NCI-H1694 (cell line): ENCODE measurements around the gene GRID1.

Experiments
- DNase-seq: peaks from one replicate; lab custom pipeline; 2025; lab: John Stamatoyannopoulos, UW

Gene GRID1

DNA sequence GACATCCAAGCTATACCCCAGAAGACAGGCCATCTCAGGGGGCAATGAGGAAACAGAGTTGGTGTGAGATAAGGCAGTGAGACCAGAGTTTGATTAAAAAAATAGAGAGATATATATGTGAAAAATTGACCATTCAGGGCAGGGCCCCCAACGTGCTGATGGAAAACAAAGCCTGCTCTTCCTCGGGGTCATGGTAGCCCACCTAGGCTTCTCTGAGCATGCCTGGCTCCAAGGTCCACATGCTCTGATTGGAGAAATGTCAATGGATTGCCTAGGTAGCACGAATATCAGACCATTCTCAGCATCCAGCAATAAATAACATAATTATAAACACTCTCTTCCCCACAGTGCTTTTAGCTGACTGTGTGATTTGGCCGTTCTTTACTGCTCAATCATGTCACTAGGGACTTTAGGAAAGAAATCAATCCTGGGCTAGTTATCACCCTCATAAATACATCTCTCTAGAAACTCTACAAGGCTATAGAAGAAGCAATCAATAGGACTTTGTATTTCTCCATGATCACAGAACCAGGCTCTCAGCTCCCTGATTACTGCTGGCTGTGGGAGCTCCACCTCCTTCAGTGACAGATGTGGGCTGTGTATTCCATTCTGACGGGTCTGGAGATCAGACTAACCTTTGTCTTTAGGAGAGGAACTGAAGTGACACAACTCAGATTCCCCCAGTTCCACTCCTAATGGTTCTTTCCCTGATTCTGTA is 766.4 kb downstream of the GRID1 start:
- DNase-seq: no peak

DNA sequence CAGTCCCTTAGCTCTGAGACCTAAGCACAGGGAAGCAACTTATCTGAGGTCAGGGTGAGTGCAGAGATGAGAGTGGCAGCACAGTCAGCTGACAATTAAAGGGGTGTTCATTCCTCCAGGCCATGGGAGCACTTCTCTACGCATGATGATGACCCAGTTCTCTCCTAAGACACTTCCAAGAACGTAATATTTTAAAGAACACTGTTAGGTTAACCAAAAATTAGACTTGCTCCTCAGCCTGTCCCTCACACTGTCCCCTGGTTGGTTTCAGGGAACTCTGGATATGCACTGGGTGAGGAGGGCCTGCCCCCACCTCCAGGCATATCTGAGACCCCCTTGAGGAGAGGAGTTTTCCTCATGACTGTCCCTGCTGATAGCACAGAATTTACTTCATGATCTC is 767.5 kb downstream of the GRID1 start:
- DNase-seq: no peak

DNA sequence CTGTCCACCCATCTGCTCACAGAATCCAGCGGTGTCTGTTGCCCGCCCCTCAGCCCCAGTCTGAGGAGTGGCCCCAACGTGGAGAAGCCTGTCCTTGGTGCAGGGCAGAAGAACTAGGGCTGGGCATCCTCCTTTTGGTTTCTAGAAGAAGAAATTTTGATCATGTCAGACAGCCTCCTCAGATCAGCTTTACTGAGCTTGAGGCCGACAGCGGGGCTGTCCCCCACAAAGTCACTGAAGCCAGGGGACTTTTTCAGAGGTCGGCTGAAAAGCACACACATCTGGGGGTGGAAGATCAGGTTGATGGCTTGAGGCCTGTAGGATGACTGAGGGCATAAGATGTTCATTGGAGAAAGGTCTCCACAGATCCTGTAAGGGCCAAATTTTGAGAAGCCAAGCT is 767.9 kb downstream of the GRID1 start:
- no peak for DNase-seq

DNA sequence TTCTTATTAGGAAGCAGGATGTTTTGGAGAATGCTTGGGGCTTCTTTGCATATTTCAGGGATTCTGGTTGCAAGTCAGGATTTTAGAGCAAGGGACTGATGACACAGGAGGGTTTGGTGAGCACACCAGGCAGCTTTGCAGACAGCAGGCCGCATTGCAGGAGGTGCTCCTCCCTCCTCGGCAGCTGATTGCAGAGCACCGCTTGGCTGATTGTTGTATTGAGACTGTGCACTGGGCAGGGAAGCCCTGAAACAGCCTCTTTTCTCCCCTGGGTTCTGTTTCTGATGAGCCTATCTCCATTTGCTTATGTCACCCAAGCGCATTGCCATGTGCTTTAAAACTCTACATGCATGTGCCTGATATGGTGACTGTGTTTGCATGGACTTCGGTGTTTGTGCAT is 769.6 kb downstream of the GRID1 start:
- DNase-seq: no peak

- DNase-seq: no peak
Observed at GRCh38 chr10:85596389-85596788, 770.2 kb downstream of the GRID1 start.

GRCh38 chr10:85594239-85594638 is 772.4 kb downstream of the GRID1 start:
- no peak for DNase-seq

DNA sequence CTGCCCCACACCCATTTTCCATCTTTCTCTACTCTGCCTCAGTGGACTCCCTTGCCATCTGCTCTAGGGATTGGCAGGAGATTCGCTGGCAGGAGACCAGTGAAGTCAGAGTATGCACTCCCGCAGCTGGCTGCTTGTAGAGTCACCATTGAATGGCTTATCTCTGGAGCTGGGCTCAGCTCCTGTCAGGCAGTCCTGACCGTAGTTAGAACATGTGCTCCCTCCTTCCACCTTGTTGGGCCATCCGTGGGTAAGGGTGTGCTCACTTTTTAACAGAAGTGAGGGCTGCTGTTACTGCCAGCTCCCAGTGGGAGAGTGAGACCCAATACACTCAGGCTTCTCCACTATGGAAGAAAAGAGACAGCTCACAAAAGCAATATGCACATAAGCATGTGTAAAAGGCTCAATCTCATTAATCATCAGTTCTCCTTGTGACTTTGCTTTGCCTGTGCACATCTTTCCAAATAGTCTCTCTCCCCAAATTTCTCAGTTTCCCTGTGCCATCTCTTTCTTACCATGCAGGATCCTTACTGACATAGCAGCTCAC is 773.3 kb downstream of the GRID1 start:
- peak; percentile 8 for DNase-seq

DNA sequence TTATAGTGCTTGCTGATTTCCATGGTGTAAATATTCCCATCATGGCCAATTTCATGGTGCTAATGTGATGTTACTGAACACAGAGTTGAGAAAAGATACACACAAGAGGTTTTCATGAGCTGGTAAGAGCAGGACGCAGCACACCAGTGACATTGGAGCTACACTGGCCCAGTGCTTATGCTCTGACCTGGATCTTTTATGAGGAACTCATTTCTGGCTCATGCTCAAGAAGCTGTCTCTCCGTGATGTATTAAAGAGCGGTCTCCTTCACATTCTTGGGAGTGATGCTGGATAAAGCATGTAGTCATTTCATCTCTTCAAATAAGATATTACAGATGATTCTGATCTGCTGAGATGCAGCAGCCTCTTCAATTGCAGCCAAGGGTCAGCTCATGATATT is 785.2 kb downstream of the GRID1 start:
- no peak for DNase-seq

DNA sequence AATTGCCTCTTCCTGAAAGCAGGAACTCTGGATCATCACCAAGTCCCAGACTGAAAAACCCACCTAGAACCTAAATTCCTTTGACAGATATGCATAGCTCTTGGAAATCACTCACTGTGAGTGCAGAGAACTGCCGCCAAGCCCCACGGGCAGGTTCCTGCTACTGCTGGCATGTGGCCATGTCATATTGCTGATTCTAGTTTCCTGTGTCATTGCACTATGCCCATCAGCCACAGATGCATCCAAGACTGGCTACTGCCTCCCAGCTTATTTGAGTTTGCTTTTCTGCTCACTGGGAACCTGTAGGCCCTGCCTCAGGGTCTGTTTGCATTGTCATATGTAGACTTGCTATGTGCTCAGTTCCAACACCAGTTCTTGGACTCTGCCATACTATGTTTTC is 786.0 kb downstream of the GRID1 start:
- DNase-seq: no peak

DNA sequence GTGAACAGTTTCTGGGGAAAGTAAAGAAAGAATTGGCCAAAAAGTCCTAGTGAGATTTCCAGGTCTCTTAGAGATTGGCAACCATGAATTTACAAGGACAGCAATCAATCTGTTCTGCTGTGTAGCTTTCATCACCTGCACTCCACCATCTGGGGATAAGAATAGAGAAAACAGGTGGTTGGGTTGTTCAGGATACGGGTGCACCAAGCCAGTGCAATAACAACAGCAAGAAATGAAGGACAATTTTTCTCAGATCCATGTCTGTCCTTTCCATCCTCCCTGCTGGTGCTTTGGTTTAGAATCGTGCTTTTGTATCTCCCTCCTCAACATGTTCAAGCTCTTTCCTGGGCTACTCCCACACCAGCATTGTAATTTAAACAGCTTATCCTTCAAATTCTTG is 787.7 kb downstream of the GRID1 start:
- DNase-seq: no peak

GRCh38 chr10:85575441-85575840 is 791.2 kb downstream of the GRID1 start:
- no peak for DNase-seq

GRCh38 chr10:85570871-85571270 is 795.7 kb downstream of the GRID1 start:
- no peak for DNase-seq

DNA sequence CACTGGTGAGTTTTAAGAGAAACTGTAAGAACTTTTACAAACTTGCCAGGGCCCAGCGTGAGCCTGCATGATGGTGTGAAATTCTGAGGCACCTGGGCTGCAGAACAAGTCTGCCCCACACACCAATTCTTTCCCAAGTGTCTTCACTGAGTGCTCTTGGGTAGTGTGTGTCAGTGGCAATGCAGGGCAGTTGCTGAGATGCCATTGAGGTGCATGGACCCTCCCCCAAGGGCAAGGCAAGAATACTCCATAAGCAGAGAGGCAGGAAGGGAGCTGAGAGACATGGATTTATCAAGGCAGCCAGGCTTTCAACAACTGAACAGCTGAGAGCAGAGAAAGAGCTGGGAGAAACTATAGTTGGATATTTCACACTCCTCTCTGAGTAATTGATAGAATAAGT is 801.2 kb downstream of the GRID1 start:
- DNase-seq: no peak

DNA sequence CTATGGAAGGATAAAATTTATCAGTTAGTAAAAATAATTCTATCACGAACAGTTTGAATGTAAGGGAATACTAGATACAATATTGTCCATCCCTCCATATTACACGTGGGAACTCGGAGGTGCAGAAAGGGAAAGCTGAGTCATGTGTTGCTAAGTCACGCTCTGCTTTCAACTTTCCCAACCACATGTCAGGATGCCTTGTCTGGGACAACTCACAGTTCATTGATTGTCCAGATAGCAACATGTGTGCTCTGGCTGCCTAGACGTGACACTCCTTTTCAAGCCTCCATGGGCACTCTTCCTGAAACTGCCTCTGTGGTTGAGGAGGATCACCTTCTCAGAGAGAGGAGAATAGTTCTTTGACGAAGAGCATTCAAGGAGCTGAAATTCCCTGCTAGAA is 808.1 kb downstream of the GRID1 start:
- DNase-seq: no peak

GRCh38 chr10:85557706-85558105 is 808.9 kb downstream of the GRID1 start:
- no peak for DNase-seq

DNA sequence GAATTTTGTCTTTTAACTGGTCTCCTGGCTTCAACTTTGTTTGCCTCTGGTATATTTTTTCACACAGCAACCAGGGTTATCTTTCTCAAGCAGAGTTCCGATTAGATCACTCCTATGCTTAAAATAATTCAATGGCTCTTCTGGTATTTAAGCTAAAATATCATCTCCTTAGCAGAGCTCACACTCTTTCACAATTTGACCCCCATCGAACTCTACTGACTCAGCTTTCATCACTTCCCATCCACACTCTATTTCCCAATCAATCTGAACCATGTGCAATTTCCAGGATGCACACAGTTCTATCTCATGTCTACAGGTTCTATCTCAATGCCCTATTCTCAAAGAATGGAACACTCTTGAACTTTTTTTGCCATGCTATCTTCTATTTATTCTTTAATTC is 809.5 kb downstream of the GRID1 start:
- no peak for DNase-seq
